CD4-positive, alpha-beta T cell (primary cell): ENCODE results near the gene LBX2. TPM values are rescaled to one million over a fixed set of nuclear protein-coding genes. Genes with fewer than 3 reads are reported as not detected.

Source experiments
- ATAC-seq: fragments of 200-7000 bp; cut with Tn5 transposase; one replicate; pipeline ENCODE4 v1.10.0; 2022; ENCODE audit warnings: mild to moderate bottlenecking; ENCODE audit not compliant: poor library complexity
- CTCF ChIA-PET: fragments of 350-600 bp; sonication (Branson Sonifier 250); formaldehyde crosslinking; loops from one replicate; lab custom pipeline; 2021; ENCODE audit warnings: antibody characterized with exemption, inconsistent platforms; lab: Charles Lee
- POLR2A ChIA-PET: fragments of 350-600 bp; sonication (Branson Sonifier 250); formaldehyde crosslinking; loops from one replicate; lab custom pipeline; 2021; ENCODE audit warnings: antibody characterized with exemption, inconsistent platforms; lab: Charles Lee
- DNase-seq, 14 experiments: peaks; one replicate each; pipeline ENCODE4 v3.0.0-alpha.2; 2013 to 2020; ENCODE audit warnings: mixed read lengths in 2 of 14
- H3K27ac ChIP-seq, 2 donors: one replicate each; pipeline versions ENCODE4 v1.5.1 to v1.7.0; 2013; ENCODE audit warnings: low read length in 2 of 2, low read depth in 1 of 2, mild to moderate bottlenecking in 1 of 2
- H3K27me3 ChIP-seq, 2 experiments: 1 replicate in 1 of 2; 2 replicates in 1 of 2; pipeline versions ENCODE4 v1.6.1 to v1.7.0; 2013; ENCODE audit warnings: low read length in 2 of 2, control low read depth in 1 of 2, mild to moderate bottlenecking in 1 of 2, moderate library complexity in 1 of 2; ENCODE audit not compliant: insufficient read depth in 2 of 2, control insufficient read depth in 1 of 2
- H3K36me3 ChIP-seq: one replicate; pipeline ENCODE4 v1.6.1; 2013; ENCODE audit warnings: low read length, control low read depth; ENCODE audit not compliant: insufficient read depth
- H3K4me1 ChIP-seq: one replicate; pipeline ENCODE4 v1.6.1; 2013; ENCODE audit warnings: low read length, control low read depth; ENCODE audit not compliant: insufficient read depth
- H3K4me3 ChIP-seq: one replicate; pipeline ENCODE4 v1.5.1; 2013; ENCODE audit warnings: mild to moderate bottlenecking, low read length, moderate library complexity
- H3K9me3 ChIP-seq, 2 experiments: 1 replicate in 1 of 2; 2 replicates in 1 of 2; pipeline versions ENCODE4 v1.6.1 to v1.7.0; 2013; ENCODE audit warnings: low read length in 2 of 2, mild to moderate bottlenecking in 2 of 2, control low read depth in 1 of 2, moderate library complexity in 1 of 2; ENCODE audit not compliant: control insufficient read depth in 1 of 2, insufficient read depth in 1 of 2
- H3K27ac Mint-ChIP-seq: one replicate; pipeline ENCODE4 v1.8.0; 2020; ENCODE audit warnings: mixed read lengths
- H3K27me3 Mint-ChIP-seq: one replicate; pipeline ENCODE4 v1.8.0; 2021; ENCODE audit warnings: mixed read lengths
- H3K36me3 Mint-ChIP-seq: one replicate; pipeline ENCODE4 v1.8.0; 2021; ENCODE audit warnings: low read depth, mixed read lengths
- H3K4me1 Mint-ChIP-seq: one replicate; pipeline ENCODE4 v1.8.0; 2021; ENCODE audit warnings: low read depth, mixed read lengths
- H3K4me3 Mint-ChIP-seq: one replicate; pipeline ENCODE4 v1.8.0; 2020; ENCODE audit warnings: mild to moderate bottlenecking, mixed read lengths
- H3K9me3 Mint-ChIP-seq: one replicate; pipeline ENCODE4 v1.8.0; 2020; ENCODE audit warnings: mixed read lengths
- CTCF ChIP-seq: fragments of 200-600 bp; IDR thresholded peaks from one replicate; pipeline ENCODE4 v1.8.0; 2022; ENCODE audit warnings: antibody characterized with exemption, mild to moderate bottlenecking
- intact Hi-C, 2 experiments: fragments of 100-400 bp; cut with DNase I in 1 of 2; cut with micrococcal nuclease in 1 of 2; formaldehyde crosslinking; loops; one replicate each; pipeline versions ENCODE4 v1.15.1 to v1.9.0; 2023 to 2025; cut with DNase I, micrococcal nuclease
- total RNA-seq, 174 experiments: library from RNA in 2 of 174; stranded (reverse) in 2 of 174; gene quantifications; one replicate each; pipeline ENCODE4 v1.2.3 and lab custom pipeline; 2021 to 2026

Gene LBX2
- total RNA-seq, 2 experiments from 2014 or later: not detected

GRCh38 chr2:74535440-74535965, 36.1 kb upstream of the LBX2 start:
- DNase-seq (no peak), ATAC-seq (no peak)
- H3K4me3 Mint-ChIP-seq: no peak overlapping the region
- H3K9me3 Mint-ChIP-seq: no peaks in the 10 kb centered on the region
- peaks cover 13% of the 10 kb centered on the region for H3K36me3 ChIP-seq
- ChIA-PET POLR2A (no interaction called here), CTCF (no interaction called here)
- no peak overlapping the region for H3K27ac Mint-ChIP-seq
- intact Hi-C loops: loop anchor here (10.0 kb wide), 2 partner anchors 141 to 711 kb away; partner anchors contain the start of gene STAMBP (in 1 of the 2)
- H3K4me3 ChIP-seq: no peak overlapping the region
- H3K4me1 ChIP-seq: peaks cover 14% of the 10 kb centered on the region
- H3K4me1 Mint-ChIP-seq: peaks cover 18% of the 10 kb centered on the region
- no peak overlapping the region for H3K27ac ChIP-seq
- TF ChIP-seq CTCF: no peak
- peaks cover 11% of the 10 kb centered on the region for H3K36me3 Mint-ChIP-seq
- peaks cover 23% of the 10 kb centered on the region for H3K27me3 Mint-ChIP-seq
- no peaks in the 10 kb centered on the region for H3K9me3 ChIP-seq
- peaks cover 14 to 17% of the 10 kb centered on the region in 2 experiments for H3K27me3 ChIP-seq

- peaks cover 17% of the 10 kb centered on the region for H3K4me1 ChIP-seq
- H3K9me3 ChIP-seq: no peaks in the 10 kb centered on the region
- no peak overlapping the region for H3K4me3 ChIP-seq
- Mint-ChIP-seq H3K4me3 (no peak overlapping the region), H3K27me3 (peaks cover 20% of the 10 kb centered on the region), H3K27ac (no peak overlapping the region), H3K9me3 (no peaks in the 10 kb centered on the region), H3K36me3 (peaks cover 13% of the 10 kb centered on the region), H3K4me1 (peaks cover 20% of the 10 kb centered on the region)
- no peak overlapping the region for H3K27ac ChIP-seq
- DNase-seq: no peak
- ATAC-seq: no peak
- peaks cover 13% of the 10 kb centered on the region for H3K36me3 ChIP-seq
- TF ChIP-seq CTCF: no peak
- H3K27me3 ChIP-seq: peaks cover 7 to 11% of the 10 kb centered on the region in 2 experiments
- POLR2A ChIA-PET: no interaction called here
- intact Hi-C loops: loop anchor here (5.0 to 10.0 kb wide), 3 partner anchors 140 to 710 kb away; partner anchors contain the start of gene STAMBP (in 1 of the 2)
- CTCF ChIA-PET: no interaction called here
Observed at GRCh38 chr2:74534411-74534810, 35.0 kb upstream of the LBX2 start.

GRCh38 chr2:74533464-74533863, 34.1 kb upstream of the LBX2 start:
- peaks cover 14% of the 10 kb centered on the region for H3K36me3 ChIP-seq
- H3K27ac ChIP-seq: no peak overlapping the region
- Mint-ChIP-seq H3K36me3 (peaks cover 22% of the 10 kb centered on the region), H3K27me3 (peaks cover 11% of the 10 kb centered on the region), H3K4me1 (peaks cover 27% of the 10 kb centered on the region), H3K9me3 (no peaks in the 10 kb centered on the region), H3K4me3 (no peak overlapping the region), H3K27ac (no peak overlapping the region)
- no peak for DNase-seq
- ChIA-PET POLR2A (interaction anchor here (1.1 to 3.0 kb wide), 2 partner anchors 25 to 52 kb away, joined by 4 to 24 read pairs; partner anchors contain the start of genes CCDC142, PCGF1 and TTC31), CTCF (no interaction called here)
- peaks cover 25% of the 10 kb centered on the region for H3K4me1 ChIP-seq
- no peak for TF ChIP-seq CTCF
- no peak overlapping the region for H3K4me3 ChIP-seq
- no peak for ATAC-seq
- H3K27me3 ChIP-seq: peaks cover 0 to 4% of the 10 kb centered on the region in 2 experiments
- intact Hi-C loops: loop anchor here (5.0 to 10.0 kb wide), 3 partner anchors 139 to 709 kb away; partner anchors contain the start of gene STAMBP (in 1 of the 2)
- H3K9me3 ChIP-seq: no peaks in the 10 kb centered on the region
